DOHH2 (cell line): ENCODE data around the gene NR0B1.

ENCODE experiments used
- H3F3A ChIP-seq: fragments of 200-600 bp; sonication (generic), shearing (Covaris generic); 2 replicates; pipeline ENCODE4 v1.6.0; 2016; ENCODE audit warnings: antibody characterized with exemption, mild to moderate bottlenecking; ENCODE audit not compliant: control insufficient read depth, insufficient read depth
- H3K27ac ChIP-seq: fragments of 200-600 bp; sonication (generic); 2 replicates; pipeline ENCODE4 v1.5.1; 2014; ENCODE audit warnings: low read depth, mild to moderate bottlenecking, low read length, moderate library complexity
- H3K27me3 ChIP-seq: fragments of 200-600 bp; sonication (generic); 2 replicates; pipeline ENCODE4 v1.6.1; 2014; ENCODE audit warnings: mild to moderate bottlenecking, low read length, mixed read lengths; ENCODE audit not compliant: control insufficient read depth
- H3K36me3 ChIP-seq: fragments of 200-600 bp; sonication (generic); 2 replicates; pipeline ENCODE4 v1.6.1; 2014; ENCODE audit warnings: mild to moderate bottlenecking, low read length, moderate library complexity, mixed read lengths; ENCODE audit not compliant: control insufficient read depth
- H3K4me1 ChIP-seq: fragments of 200-600 bp; sonication (generic); 2 replicates; pipeline ENCODE4 v1.6.1; 2014; ENCODE audit warnings: mild to moderate bottlenecking, low read length, mixed read lengths; ENCODE audit not compliant: control insufficient read depth
- H3K4me2 ChIP-seq: fragments of 200-600 bp; sonication (generic); 2 replicates; pipeline ENCODE4 v1.6.0; 2014; ENCODE audit warnings: mild to moderate bottlenecking, low read length, moderate library complexity
- H3K4me3 ChIP-seq: fragments of 200-600 bp; sonication (generic); 2 replicates; pipeline ENCODE4 v1.5.1; 2014; ENCODE audit warnings: mild to moderate bottlenecking, low read length, mixed read lengths
- H3K79me2 ChIP-seq: fragments of 200-600 bp; sonication (generic); 2 replicates; pipeline ENCODE4 v1.6.1; 2014; ENCODE audit warnings: mild to moderate bottlenecking, low read length, mixed read lengths; ENCODE audit not compliant: control insufficient read depth
- H3K9me2 ChIP-seq: fragments of 200-600 bp; sonication (generic); replicated peaks from 2 replicates; pipeline ENCODE4 v1.6.1; 2014; ENCODE audit warnings: mild to moderate bottlenecking, low read length, mixed read lengths; ENCODE audit not compliant: control insufficient read depth
- H3K9me3 ChIP-seq: fragments of 200-600 bp; sonication (generic); 2 replicates; pipeline ENCODE4 v1.6.1; 2014; ENCODE audit warnings: antibody characterized with exemption, low read length, mixed read lengths; ENCODE audit not compliant: control insufficient read depth, insufficient read depth
- H4K20me1 ChIP-seq: fragments of 200-600 bp; sonication (generic); 2 replicates; pipeline ENCODE4 v1.6.0; 2014; ENCODE audit warnings: low read depth, mild to moderate bottlenecking, antibody characterized with exemption, low read length, moderate library complexity; ENCODE audit not compliant: control insufficient read depth, insufficient read depth
- CTCF ChIP-seq: fragments of 200-600 bp; sonication (generic); IDR thresholded peaks from one replicate; pipeline ENCODE4 v1.5.1; 2014; ENCODE audit warnings: antibody characterized with exemption, mild to moderate bottlenecking, low read depth, low read length; ENCODE audit not compliant: poor library complexity, severe bottlenecking
- EZH2phosphoT487 ChIP-seq: fragments of 200-600 bp; sonication (generic); IDR thresholded peaks from 2 replicates; pipeline ENCODE4 v1.6.1; 2017; ENCODE audit warnings: borderline replicate concordance, mild to moderate bottlenecking, antibody characterized with exemption, low read length, moderate library complexity, mixed read lengths

Gene NR0B1

GRCh38 chrX:30304866-30305265 lies 4.3 kb downstream of the NR0B1 start:
- Histone ChIP-seq H3K27ac (no peak overlapping the region), H3K9me3 (no peaks in the 10 kb centered on the region), H3K4me1 (no peaks in the 10 kb centered on the region), H3F3A (no peaks in the 10 kb centered on the region), H4K20me1 (no peaks in the 10 kb centered on the region), H3K4me2 (no peak overlapping the region), H3K27me3 (no peaks in the 10 kb centered on the region), H3K9me2 (no peaks in the 10 kb centered on the region), H3K79me2 (no peaks in the 10 kb centered on the region), H3K4me3 (no peak overlapping the region), H3K36me3 (no peaks in the 10 kb centered on the region)
- TF ChIP-seq CTCF (no peak), EZH2phosphoT487 (no peak)

- H3K4me2 ChIP-seq = no peak overlapping the region
- no peaks in the 10 kb centered on the region for H3K36me3 ChIP-seq
- no peaks in the 10 kb centered on the region for H3K79me2 ChIP-seq
- no peaks in the 10 kb centered on the region for H3K27me3 ChIP-seq
- TF ChIP-seq EZH2phosphoT487 (no peak), CTCF (no peak)
- no peaks in the 10 kb centered on the region for H3K4me1 ChIP-seq
- H3K9me2 ChIP-seq = no peaks in the 10 kb centered on the region
- H4K20me1 ChIP-seq = no peaks in the 10 kb centered on the region
- H3K4me3 ChIP-seq = no peak overlapping the region
- H3F3A ChIP-seq = no peaks in the 10 kb centered on the region
- H3K9me3 ChIP-seq = no peaks in the 10 kb centered on the region
- no peak overlapping the region for H3K27ac ChIP-seq
Observed at GRCh38 chrX:30302956-30303355, 6.2 kb downstream of the NR0B1 start.

- Histone ChIP-seq H3K4me2 (no peak overlapping the region), H3K4me1 (no peaks in the 10 kb centered on the region), H3K27me3 (no peaks in the 10 kb centered on the region)
Observed at GRCh38 chrX:30301963-30302362, 7.2 kb downstream of the NR0B1 start.

More at GRCh38 chrX:30301963-30302362, 7.2 kb downstream of the NR0B1 start:
- TF ChIP-seq EZH2phosphoT487 (no peak), CTCF (no peak)
- Histone ChIP-seq H4K20me1 (no peaks in the 10 kb centered on the region), H3K4me3 (no peak overlapping the region), H3K9me2 (no peaks in the 10 kb centered on the region), H3K79me2 (no peaks in the 10 kb centered on the region), H3K27ac (no peak overlapping the region), H3K9me3 (no peaks in the 10 kb centered on the region), H3K36me3 (no peaks in the 10 kb centered on the region), H3F3A (no peaks in the 10 kb centered on the region)
